CD4-positive, alpha-beta T cell treated with Interleukin-10 for 1 hour (primary cell): ENCODE data around the gene ELP4.

ENCODE experiments used
- DNase-seq: peaks from one replicate; pipeline ENCODE4 v3.0.0-alpha.2; 2020

Gene ELP4

GRCh38 chr11:31802000-31802551, 292.5 kb downstream of the ELP4 start:
- DNase-seq = no peak

GRCh38 chr11:31802609-31802989, 293.0 kb downstream of the ELP4 start:
- DNase-seq = no peak

GRCh38 chr11:31802990-31803812, 293.6 kb downstream of the ELP4 start:
- no peak for DNase-seq

GRCh38 chr11:31803813-31804311, 294.3 kb downstream of the ELP4 start:
- no peak for DNase-seq

- DNase-seq = no peak
Measured at GRCh38 chr11:31804312-31805036, 294.9 kb downstream of the ELP4 start.

- DNase-seq = no peak
Measured at GRCh38 chr11:31805037-31805628, 295.6 kb downstream of the ELP4 start.

GRCh38 chr11:31805629-31806185, 296.1 kb downstream of the ELP4 start:
- DNase-seq = no peak

GRCh38 chr11:31806186-31806927, 296.8 kb downstream of the ELP4 start:
- no peak for DNase-seq

GRCh38 chr11:31806928-31807798, 297.6 kb downstream of the ELP4 start:
- no peak for DNase-seq

- DNase-seq = no peak
Measured at GRCh38 chr11:31807799-31808667, 298.5 kb downstream of the ELP4 start.

GRCh38 chr11:31808721-31809540, 299.4 kb downstream of the ELP4 start:
- DNase-seq = no peak

GRCh38 chr11:31809541-31809856, 299.9 kb downstream of the ELP4 start:
- DNase-seq = no peak

- no peak for DNase-seq
Measured at GRCh38 chr11:31809857-31810778, 300.6 kb downstream of the ELP4 start.

GRCh38 chr11:31810779-31811647, 301.4 kb downstream of the ELP4 start, which contains the start of gene PAX6:
TSS of gene PAX6 (minus strand) at chr11:31811322. CDS start at chr11:31806411, 4,911 bp downstream.
- DNase-seq = peak; percentile 49

- no peak for DNase-seq
Measured at GRCh38 chr11:31812383-31813381, 303.1 kb downstream of the ELP4 start.
